Suprapubic skin (tissue), 3 donors: Measurements from ENCODE around the gene ASB10.

ENCODE experiments used
- EP300 ChIP-seq: sonication (generic); formaldehyde crosslinking; IDR thresholded peaks from one replicate; pipeline ENCODE4 v1.6.1; 2017; ENCODE audit warnings: antibody characterized with exemption
- TF ChIP-seq, protein P1 (sequence below), 2 donors: fragments of 200-600 bp in 1 of 2; fragments of 450-650 bp in 1 of 2; sonication (generic) in 1 of 2; IDR thresholded peaks; one replicate each; pipeline ENCODE4 v1.5.1; 2016 to 2019; ENCODE audit warnings: antibody characterized with exemption in 2 of 2, mild to moderate bottlenecking in 1 of 2, moderate library complexity in 1 of 2

DNA sequence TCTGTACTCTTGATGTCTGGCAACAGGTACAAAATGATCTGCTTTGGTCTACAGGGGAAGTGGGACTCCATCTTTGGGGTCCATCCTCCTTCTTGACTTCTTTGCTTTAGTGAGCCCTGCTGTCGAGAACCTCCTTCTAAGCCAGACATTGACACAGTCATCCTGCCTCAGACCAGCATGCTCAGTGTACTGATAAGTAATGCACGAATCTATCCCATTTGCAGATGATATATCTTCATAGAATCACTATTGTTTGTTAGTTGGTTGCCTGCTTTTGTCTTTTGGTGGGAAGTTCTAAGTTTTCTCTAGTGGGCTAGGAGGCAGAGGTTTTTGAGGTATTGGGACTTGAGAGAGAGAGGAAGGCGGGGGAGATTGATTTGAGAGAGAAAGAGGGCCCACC, 14.3 kb upstream of the ASB10 start:
- TF ChIP-seq, protein P1, sequence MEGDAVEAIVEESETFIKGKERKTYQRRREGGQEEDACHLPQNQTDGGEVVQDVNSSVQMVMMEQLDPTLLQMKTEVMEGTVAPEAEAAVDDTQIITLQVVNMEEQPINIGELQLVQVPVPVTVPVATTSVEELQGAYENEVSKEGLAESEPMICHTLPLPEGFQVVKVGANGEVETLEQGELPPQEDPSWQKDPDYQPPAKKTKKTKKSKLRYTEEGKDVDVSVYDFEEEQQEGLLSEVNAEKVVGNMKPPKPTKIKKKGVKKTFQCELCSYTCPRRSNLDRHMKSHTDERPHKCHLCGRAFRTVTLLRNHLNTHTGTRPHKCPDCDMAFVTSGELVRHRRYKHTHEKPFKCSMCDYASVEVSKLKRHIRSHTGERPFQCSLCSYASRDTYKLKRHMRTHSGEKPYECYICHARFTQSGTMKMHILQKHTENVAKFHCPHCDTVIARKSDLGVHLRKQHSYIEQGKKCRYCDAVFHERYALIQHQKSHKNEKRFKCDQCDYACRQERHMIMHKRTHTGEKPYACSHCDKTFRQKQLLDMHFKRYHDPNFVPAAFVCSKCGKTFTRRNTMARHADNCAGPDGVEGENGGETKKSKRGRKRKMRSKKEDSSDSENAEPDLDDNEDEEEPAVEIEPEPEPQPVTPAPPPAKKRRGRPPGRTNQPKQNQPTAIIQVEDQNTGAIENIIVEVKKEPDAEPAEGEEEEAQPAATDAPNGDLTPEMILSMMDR (IDR thresholded peaks at IDR 0.05) = no peak
- no peak for TF ChIP-seq EP300
